ENCODE measurements around the gene BDP1.
"Not testable (repeated sequence)": the region's sequence is repeated elsewhere in the genome, so short reads cannot be mapped to it uniquely, and the experiment has no call there.

The BDP1 gene

DNA sequence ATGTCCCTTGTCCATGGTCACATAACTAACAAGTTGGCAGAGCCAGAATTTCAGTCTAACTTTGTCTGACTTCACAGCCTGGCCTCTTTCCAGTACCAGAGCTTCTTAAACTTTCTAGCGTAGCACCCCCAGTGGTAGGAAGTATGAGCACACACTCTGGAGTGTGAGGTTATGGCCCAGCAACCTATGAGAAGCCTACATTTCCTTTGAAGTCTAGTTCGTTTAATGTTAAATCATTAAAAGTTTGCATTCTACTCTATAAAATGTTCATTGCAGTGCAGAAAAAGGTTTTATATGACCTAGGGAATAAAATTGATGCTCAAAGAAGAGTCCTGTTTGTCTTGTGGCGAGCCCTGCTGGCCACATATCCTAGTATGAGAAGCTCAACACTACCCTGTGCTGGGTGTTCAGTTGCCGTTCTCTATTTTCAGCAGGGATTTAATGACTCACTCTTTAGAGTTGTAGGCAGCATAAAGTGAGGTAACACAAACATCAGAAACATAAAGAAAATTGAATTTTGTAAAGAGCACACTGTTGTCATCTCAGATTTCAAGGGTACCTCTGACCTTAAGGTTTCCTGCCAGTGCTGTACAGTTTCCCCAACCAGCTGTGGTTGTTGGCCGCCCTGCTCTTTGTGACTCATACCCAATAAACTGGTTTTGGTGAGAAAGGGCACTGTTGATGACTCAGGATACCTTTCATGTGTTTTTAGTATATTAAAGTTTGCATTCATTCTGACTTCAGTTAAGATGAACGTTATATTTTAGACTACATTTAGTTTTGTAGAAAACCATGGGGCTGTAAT lies 146.0 kb downstream of the BDP1 start:
- DNase-seq (ENCODE audit: low read depth, low spot score) = peak; percentile 88
- peak overlapping the region; percentile 77 for H3K27ac ChIP-seq

DNA sequence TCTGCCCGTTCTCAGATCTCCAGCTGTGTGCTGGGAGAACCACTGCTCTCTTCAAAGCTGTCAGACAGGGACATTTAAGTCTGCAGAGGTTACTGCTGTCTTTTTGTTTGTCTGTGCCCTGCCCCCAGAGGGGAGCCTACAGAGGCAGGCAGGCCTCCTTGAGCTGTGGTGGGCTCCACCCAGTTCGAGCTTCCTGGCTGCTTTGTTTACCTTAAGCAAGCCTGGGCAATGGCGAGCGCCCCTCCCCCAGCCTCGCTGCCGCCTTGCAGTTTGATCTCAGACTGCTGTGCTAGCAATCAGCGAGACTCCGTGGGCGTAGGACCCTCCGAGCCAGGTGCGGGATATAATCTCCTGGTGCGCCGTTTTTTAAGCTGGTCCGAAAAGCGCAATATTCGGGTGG lies 154.5 kb downstream of the BDP1 start:
- not testable (repeated sequence) for DNase-seq (ENCODE audit: low read depth, low spot score); H3K27ac ChIP-seq

DNA sequence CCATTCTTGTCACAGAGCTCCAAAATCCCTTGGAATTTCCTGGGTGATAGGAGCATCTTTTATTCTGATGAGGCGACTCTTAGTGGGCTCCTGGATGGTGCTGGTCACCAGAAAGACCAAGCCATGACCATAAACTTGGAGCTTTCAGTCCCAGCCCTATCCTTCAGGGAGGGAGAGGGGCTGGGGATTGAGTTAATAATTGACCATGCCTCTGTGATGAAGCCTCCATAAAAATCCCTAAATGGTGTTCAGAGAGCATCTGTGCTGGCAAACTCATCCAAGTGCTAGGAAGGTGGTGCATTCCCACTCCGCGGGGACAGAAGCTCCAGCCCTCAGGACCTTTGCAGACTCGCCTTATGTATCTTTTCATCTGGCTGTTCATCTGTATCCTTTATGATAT lies 160.4 kb downstream of the BDP1 start:
- H3K27ac ChIP-seq = no peak overlapping the region
- no peak for DNase-seq (ENCODE audit: low read depth, low spot score)
